Thoracic aorta (tissue), 2 donors: ENCODE data around the gene SNTA1. TPM values are rescaled to one million over a fixed set of nuclear protein-coding genes. Genes with fewer than 3 reads are reported as not detected.

ENCODE experiments used
- ATAC-seq: fragments of 150-250 bp; one replicate; pipeline ENCODE4 v1.8.0; 2017; ENCODE audit warnings: low read depth; ENCODE audit not compliant: insufficient number of reproducible peaks, low FRiP score
- DNase-seq: peaks from one replicate; pipeline ENCODE4 v3.0.0-alpha.2; 2020; ENCODE audit warnings: low spot score
- H3K27ac ChIP-seq, 2 donors: fragments of 200-600 bp; sonication (generic); 1 replicate in 1 of 2; 2 replicates in 1 of 2; pipeline ENCODE4 v1.5.1; 2016; ENCODE audit warnings: mild to moderate bottlenecking in 2 of 2, moderate library complexity in 2 of 2
- H3K27me3 ChIP-seq: fragments of 200-600 bp; sonication (generic); replicated peaks from 2 replicates; pipeline ENCODE4 v1.6.0; 2016; ENCODE audit warnings: mild to moderate bottlenecking; ENCODE audit not compliant: insufficient read depth
- H3K36me3 ChIP-seq: fragments of 200-600 bp; sonication (generic); one replicate; pipeline ENCODE4 v1.5.1; 2016
- H3K4me1 ChIP-seq, 2 donors: fragments of 200-600 bp; sonication (generic); 1 replicate in 1 of 2; 2 replicates in 1 of 2; pipeline versions ENCODE4 v1.5.1 to v1.6.0; 2016; ENCODE audit warnings: low read depth in 2 of 2, mild to moderate bottlenecking in 1 of 2; ENCODE audit not compliant: control insufficient read depth in 1 of 2
- H3K4me3 ChIP-seq: fragments of 200-600 bp; sonication (generic); 2 replicates; pipeline ENCODE4 v1.5.1; 2016; ENCODE audit warnings: mild to moderate bottlenecking
- H3K9me3 ChIP-seq: fragments of 200-600 bp; sonication (generic); 2 replicates; pipeline ENCODE4 v1.5.1; 2016
- CTCF ChIP-seq: fragments of 200-600 bp; sonication (generic); IDR thresholded peaks from one replicate; pipeline ENCODE4 v1.5.1; 2019; ENCODE audit warnings: antibody characterized with exemption
- total RNA-seq, 2 donors: library from RNA; depleted of rRNA; stranded (reverse); fragments of >200 nt; gene quantifications; one replicate each; pipeline versions ENCODE4 v1.1.0 to v1.2.3, GENCODE V29; 2016

SNTA1 gene
- total RNA-seq, 2 donors from 2014 or later, result 62.6 to 108 TPM

- ATAC-seq (no peak), DNase-seq (no peak)
- no peaks in the 10 kb centered on the region for H3K9me3 ChIP-seq
- H3K27me3 ChIP-seq, result no peaks in the 10 kb centered on the region
- no peak overlapping the region for H3K27ac ChIP-seq
- no peaks in the 10 kb centered on the region for H3K4me1 ChIP-seq
- no peak overlapping the region for H3K4me3 ChIP-seq
- no peak for TF ChIP-seq CTCF
- no peaks in the 10 kb centered on the region for H3K36me3 ChIP-seq
These were observed 34.0 kb upstream of the SNTA1 start for GRCh38 chr20:33477386-33478234.

GRCh38 chr20:33475381-33476152 is 32.0 kb upstream of the SNTA1 start:
- no peaks in the 10 kb centered on the region for H3K9me3 ChIP-seq
- no peaks in the 10 kb centered on the region for H3K36me3 ChIP-seq
- no peaks in the 10 kb centered on the region for H3K27me3 ChIP-seq
- H3K27ac ChIP-seq, result no peak overlapping the region
- TF ChIP-seq CTCF, result no peak
- H3K4me1 ChIP-seq, result no peaks in the 10 kb centered on the region
- DNase-seq (no peak), ATAC-seq (no peak)
- no peak overlapping the region for H3K4me3 ChIP-seq

DNA sequence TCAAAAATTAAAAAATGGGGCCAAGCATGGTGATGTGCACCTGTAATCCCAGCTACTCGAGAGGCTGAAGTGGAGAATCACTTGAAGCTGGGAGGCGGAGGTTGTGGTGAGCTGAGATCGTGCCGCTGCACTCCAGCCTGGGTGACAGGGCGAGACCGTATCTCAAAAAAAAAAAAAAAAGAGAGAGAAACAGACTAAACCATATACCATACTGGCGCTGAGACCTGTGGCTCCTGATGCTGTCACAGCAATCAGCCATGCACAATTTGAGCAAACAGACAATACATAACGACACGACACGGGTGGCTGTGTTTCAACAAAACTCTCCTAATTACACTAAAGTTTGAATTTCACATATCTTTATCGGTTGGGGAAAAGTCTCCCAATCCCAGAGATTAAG is 31.4 kb upstream of the SNTA1 start:
- Histone ChIP-seq H3K27ac (no peak overlapping the region), H3K9me3 (no peaks in the 10 kb centered on the region), H3K27me3 (no peaks in the 10 kb centered on the region), H3K4me1 (no peaks in the 10 kb centered on the region), H3K36me3 (no peaks in the 10 kb centered on the region), H3K4me3 (no peak overlapping the region)
- TF ChIP-seq CTCF, result no peak
- ATAC-seq, result no peak
- no peak for DNase-seq

DNA sequence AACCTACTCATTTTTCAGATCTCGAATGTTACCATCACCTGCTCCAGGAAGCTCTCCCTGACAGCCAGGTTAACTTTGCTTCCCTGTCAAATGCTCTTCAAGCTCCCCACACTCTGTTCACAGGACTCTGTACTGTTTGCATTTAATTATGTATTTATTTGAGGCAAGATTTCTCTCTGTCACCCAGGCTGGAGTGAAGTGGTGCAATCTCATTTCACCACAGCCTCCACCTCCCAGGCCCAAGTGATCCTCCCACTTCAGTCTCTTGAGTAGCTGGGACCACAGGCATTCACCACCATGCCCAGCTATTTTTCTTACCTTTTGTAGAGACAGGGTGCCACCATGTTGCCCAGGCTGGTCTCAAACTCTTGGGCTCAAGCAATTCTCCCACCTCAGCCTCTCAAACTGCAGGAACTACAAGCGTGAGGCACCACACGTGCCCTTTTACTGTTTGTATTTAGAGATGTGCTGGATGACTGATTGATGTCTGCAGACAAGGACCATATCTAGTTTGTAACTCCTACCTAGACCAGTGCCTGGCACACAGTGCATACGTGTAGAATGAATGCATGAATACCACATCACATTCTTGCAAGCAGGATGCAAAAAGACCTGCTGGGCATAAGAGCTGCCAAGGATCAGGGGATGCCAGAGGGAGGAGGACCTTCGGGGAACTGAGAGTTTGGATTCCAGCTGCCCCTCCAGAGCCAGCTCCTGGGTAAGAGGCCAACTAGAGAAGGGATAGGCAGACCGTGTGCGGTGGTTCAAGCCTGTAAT is 30.7 kb upstream of the SNTA1 start:
- H3K4me1 ChIP-seq, result no peaks in the 10 kb centered on the region
- H3K27ac ChIP-seq, result no peak overlapping the region

More for the DNA sequence above, 30.7 kb upstream of the SNTA1 start:
- Histone ChIP-seq H3K36me3 (no peaks in the 10 kb centered on the region), H3K9me3 (no peaks in the 10 kb centered on the region), H3K27me3 (no peaks in the 10 kb centered on the region), H3K4me3 (no peak overlapping the region)
- TF ChIP-seq CTCF, result no peak
- ATAC-seq (no peak), DNase-seq (no peak)
